Measurements from ENCODE around the gene ENAH. TPM values are rescaled to one million over a fixed set of nuclear protein-coding genes. Genes with fewer than 3 reads are reported as not detected.

ENAH gene
- total and polyA plus RNA-seq, 9 of the 15 experiments (the other 6 are each of a cell fraction or from before 2014, with no cell fraction given), result 0.03 to 1.2 (median 0.15) TPM

- TF ChIP-seq ATF3 (IDR thresholded peaks at IDR 0.05) (peak; percentile 17; the same call in 1 of the 2 replicates), ATF3 (CRISPR knock-in tag; conservative IDR thresholded peaks at IDR 0.05) (no peak), BCLAF1 (IDR thresholded peaks at IDR 0.05; ENCODE audit: borderline replicate concordance in 1 of 2, control insufficient read depth in 1 of 2, low read depth in 2 of 2, low read length in 1 of 2) (no peak), GTF2E2 (tag; IDR thresholded peaks at IDR 0.05) (no peak), PKNOX1 (IDR thresholded peaks at IDR 0.05) (no peak), ARID3B (CRISPR knock-in tag; IDR thresholded peaks at IDR 0.05; ENCODE audit: borderline replicate concordance) (no peak), MGA (IDR thresholded peaks at IDR 0.05) (no peak), NCOA6 (IDR thresholded peaks at IDR 0.05) (no peak), NR3C1 (CRISPR knock-in tag; IDR thresholded peaks at IDR 0.05) (no peak)
Measured at GRCh38 chr1:225694151-225694603, 41.3 kb upstream of the ENAH start (continued).
